ENCODE results near the gene TMEM223. TPM values are rescaled to one million over a fixed set of nuclear protein-coding genes. Genes with fewer than 3 reads are reported as not detected.

Gene TMEM223
- total RNA-seq, 2 experiments from 2014 or later, result 6.2 to 8.7 TPM

- Mint-ChIP-seq H3K27me3 (no peaks in the 10 kb centered on the region), H3K9me3 (no peaks in the 10 kb centered on the region), H3K4me1 (ENCODE audit: low read depth) (peaks cover 51% of the 10 kb centered on the region), H3K4me3 (peak overlapping the region; percentile 39), H3K27ac (no peak overlapping the region), H3K36me3 (ENCODE audit: low read depth) (peaks cover 77% of the 10 kb centered on the region)
- peaks cover 45% of the 10 kb centered on the region for H3K4me1 ChIP-seq (ENCODE audit: insufficient read depth, low read length)
- ATAC-seq (ENCODE audit: poor library complexity) (no peak), DNase-seq (no peak)
- intact Hi-C loops (cut with DNase I, micrococcal nuclease), result no loop called here
- no peaks in the 10 kb centered on the region for H3K27me3 ChIP-seq (ENCODE audit: control insufficient read depth in 1 of 2, insufficient read depth in 2 of 2, low read length in 2 of 2)
- no peaks in the 10 kb centered on the region for H3K9me3 ChIP-seq (ENCODE audit: control insufficient read depth in 1 of 2, insufficient read depth in 1 of 2, low read length in 2 of 2)
- peaks cover 37% of the 10 kb centered on the region for H3K36me3 ChIP-seq (ENCODE audit: insufficient read depth, low read length)
- H3K4me3 ChIP-seq (ENCODE audit: low read length), result no peak overlapping the region
- CTCF ChIA-PET, result interaction anchor here (4.6 kb wide), 1 partner anchor 49 kb away, joined by 41 read pairs; the partner anchor contains the start of gene TMEM179B
- POLR2A ChIA-PET, result no interaction called here
- TF ChIP-seq, protein P1, sequence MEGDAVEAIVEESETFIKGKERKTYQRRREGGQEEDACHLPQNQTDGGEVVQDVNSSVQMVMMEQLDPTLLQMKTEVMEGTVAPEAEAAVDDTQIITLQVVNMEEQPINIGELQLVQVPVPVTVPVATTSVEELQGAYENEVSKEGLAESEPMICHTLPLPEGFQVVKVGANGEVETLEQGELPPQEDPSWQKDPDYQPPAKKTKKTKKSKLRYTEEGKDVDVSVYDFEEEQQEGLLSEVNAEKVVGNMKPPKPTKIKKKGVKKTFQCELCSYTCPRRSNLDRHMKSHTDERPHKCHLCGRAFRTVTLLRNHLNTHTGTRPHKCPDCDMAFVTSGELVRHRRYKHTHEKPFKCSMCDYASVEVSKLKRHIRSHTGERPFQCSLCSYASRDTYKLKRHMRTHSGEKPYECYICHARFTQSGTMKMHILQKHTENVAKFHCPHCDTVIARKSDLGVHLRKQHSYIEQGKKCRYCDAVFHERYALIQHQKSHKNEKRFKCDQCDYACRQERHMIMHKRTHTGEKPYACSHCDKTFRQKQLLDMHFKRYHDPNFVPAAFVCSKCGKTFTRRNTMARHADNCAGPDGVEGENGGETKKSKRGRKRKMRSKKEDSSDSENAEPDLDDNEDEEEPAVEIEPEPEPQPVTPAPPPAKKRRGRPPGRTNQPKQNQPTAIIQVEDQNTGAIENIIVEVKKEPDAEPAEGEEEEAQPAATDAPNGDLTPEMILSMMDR (IDR thresholded peaks at IDR 0.05), result no peak
- no peak overlapping the region for H3K27ac ChIP-seq (ENCODE audit: low read depth in 1 of 2, low read length in 2 of 2)
These were observed 43.5 kb upstream of the TMEM223 start for GRCh38 chr11:62835336-62835735.

DNA sequence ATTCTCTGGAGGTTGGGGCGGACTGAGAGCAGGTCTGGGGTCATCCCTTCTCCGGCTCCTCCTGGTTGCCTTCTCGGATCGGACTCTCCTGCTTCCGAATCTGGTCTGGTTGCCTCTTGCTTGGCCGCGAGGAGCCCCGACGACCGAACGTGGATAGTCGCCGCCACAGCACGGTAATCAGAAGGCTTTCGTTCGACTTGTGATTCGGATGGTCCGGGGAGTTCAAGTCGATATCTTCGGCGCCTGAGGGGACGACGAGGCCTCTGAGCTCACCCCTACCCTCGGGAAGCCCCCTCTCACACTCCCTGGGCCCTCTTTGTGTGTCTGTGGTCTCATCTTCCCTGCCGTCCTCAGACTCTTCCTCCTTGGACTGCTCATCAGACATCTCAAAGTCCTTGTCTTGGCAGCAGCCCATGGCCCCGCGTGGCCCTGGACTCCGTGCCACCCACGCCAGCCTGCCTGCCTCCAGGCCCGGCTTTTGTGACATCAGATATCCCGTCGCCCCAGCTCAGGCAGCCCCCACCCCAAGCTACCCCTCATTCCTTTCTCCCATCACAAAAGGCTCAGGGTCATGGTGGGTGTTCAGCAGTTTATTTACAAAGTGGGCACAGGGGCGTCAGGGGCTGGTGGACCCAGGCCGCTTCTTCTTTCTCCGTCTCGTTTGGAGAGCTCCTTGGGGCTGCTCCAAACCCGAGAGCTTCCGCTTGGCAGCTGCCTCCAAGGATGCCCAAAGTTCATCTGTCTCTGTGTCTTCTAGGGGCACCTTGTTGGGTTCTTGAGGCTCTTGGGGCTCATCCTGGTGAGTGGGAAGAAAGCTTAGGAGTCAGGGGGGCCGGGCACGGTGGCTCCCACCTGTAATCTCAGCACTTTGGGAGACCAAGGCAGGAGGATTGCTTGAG, 40.8 kb upstream of the TMEM223 start, which contains the start of gene TEX54:
TSS of gene TEX54 (minus strand) at position 506 of the 899 bp plus-strand sequence.
- DNase-seq, result peak in 2 of 14 experiments; percentile 12 to 26

More for the DNA sequence above, 40.8 kb upstream of the TMEM223 start, which contains the start of gene TEX54:
- peak within 1 kb of the TSS; percentile 95 to 97 for H3K27ac ChIP-seq (ENCODE audit: low read depth in 1 of 2, low read length in 2 of 2)
- Mint-ChIP-seq H3K27me3 (no peaks in the 10 kb centered on the region), H3K4me3 (peak within 1 kb of the TSS; percentile 92), H3K9me3 (no peaks in the 10 kb centered on the region), H3K27ac (peak within 1 kb of the TSS; percentile 95), H3K36me3 (ENCODE audit: low read depth) (peaks cover 66% of the 10 kb centered on the region), H3K4me1 (ENCODE audit: low read depth) (peaks cover 39% of the 10 kb centered on the region)
- peaks cover 43% of the 10 kb centered on the region for H3K36me3 ChIP-seq (ENCODE audit: insufficient read depth, low read length)
- TF ChIP-seq, protein P1 (IDR thresholded peaks at IDR 0.05), result no peak
- intact Hi-C loops (cut with DNase I, micrococcal nuclease), result loop anchor here (2.0 kb wide), 2 partner anchors 28 to 48 kb away; partner anchors contain the start of genes NXF1 (in 1 of the 2) and SLC3A2 (in 1 of the 2)
- peaks cover 46% of the 10 kb centered on the region for H3K4me1 ChIP-seq (ENCODE audit: insufficient read depth, low read length)
- peak within 1 kb of the TSS; percentile 86 for H3K4me3 ChIP-seq (ENCODE audit: low read length)
- POLR2A ChIA-PET, result interaction anchor here (0.6 to 3.5 kb wide), 23 partner anchors 8 to 1394 kb away, joined by 3 to 143 read pairs (median 6); partner anchors contain the start of genes C11orf98, CSKMT, HNRNPUL2 and LBHD1
- no peaks in the 10 kb centered on the region for H3K27me3 ChIP-seq (ENCODE audit: control insufficient read depth in 1 of 2, insufficient read depth in 2 of 2, low read length in 2 of 2)
- H3K9me3 ChIP-seq (ENCODE audit: control insufficient read depth in 1 of 2, insufficient read depth in 1 of 2, low read length in 2 of 2), result no peaks in the 10 kb centered on the region
- no peak for ATAC-seq (ENCODE audit: poor library complexity)
- CTCF ChIA-PET, result interaction anchor here (0.6 to 4.6 kb wide), 6 partner anchors 9 to 188 kb away, joined by 3 to 41 read pairs (median 4); partner anchors contain the start of genes SLC3A2 and TMEM179B
